HG03439 (cell line): ENCODE measurements around the gene ZBTB6.

Experiments used
- ATAC-seq: cut with Tn5 transposase; IDR thresholded peaks from one replicate; pipeline ENCODE4 v1.9.1; 2021; ENCODE audit warnings: mild to moderate bottlenecking, moderate library complexity; ENCODE audit not compliant: unreplicated experiment

ZBTB6 gene, protein sequence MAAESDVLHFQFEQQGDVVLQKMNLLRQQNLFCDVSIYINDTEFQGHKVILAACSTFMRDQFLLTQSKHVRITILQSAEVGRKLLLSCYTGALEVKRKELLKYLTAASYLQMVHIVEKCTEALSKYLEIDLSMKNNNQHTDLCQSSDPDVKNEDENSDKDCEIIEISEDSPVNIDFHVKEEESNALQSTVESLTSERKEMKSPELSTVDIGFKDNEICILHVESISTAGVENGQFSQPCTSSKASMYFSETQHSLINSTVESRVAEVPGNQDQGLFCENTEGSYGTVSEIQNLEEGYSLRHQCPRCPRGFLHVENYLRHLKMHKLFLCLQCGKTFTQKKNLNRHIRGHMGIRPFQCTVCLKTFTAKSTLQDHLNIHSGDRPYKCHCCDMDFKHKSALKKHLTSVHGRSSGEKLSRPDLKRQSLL

DNA sequence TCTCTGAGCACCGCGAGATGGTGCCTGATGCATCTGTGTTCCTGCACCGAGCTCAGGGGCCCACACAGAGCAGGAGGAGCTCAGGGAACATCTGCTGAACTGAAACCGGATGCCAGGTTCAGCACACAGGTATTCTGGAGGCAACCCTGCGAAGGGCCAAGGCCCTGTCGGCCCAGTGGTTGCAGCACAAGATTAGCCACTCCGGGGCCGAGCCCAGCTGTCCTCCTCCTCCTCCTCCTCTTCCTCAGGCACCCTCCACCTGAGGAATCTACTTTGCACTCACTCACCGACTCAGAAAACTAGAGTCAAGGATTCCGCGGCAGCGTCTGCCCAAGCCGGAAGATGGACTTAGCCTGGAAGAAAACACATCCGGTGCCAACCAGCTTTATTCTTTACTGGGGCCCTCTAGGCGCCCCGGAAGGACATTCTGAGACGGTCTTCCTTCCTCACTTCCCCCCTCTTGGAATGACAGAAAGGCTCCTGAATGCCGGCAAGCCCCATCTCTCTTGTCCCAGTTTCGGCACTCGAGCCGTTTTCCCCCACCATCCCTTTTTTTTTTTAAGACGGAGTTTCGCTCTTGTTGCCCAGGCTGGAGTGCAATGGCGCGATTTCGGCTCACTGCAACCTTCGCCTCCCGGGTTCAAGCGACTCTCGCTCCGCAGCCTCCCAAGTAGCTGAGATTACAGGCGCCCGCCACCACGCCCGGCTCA is at the start of gene ZBTB6:
ZBTB6 (minus strand) TSS at position 360 of the 710 bp plus-strand sequence. CDS start 1,251 bp downstream, outside the sequence.
- ATAC-seq: peak; percentile 95

- no peak for ATAC-seq
These were observed 48.0 kb upstream of the ZBTB6 start for GRCh38 chr9:122961139-122961538.

GRCh38 chr9:122955961-122956360 is 42.8 kb upstream of the ZBTB6 start:
- ATAC-seq: no peak

DNA sequence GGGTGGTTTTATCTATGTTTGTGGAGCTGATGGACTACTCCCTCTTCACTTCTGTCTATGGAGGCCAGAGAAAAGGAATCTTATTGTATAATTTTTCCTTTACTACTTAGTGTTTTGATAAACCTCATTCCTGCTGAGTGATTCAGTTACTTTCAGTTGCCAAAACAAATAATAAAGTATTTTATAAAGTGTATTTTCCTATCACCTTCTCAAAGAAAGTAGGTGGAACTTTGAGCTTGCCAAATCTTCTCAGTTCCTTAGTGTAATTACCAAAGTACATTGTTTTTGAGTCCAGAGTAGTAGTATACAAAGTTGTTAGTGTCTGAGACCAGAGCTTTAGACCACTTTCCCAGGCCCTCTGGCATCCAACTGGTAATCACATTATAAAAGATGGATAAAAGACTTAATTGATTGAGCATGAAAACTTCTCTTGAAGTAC is 41.1 kb upstream of the ZBTB6 start:
- no peak for ATAC-seq

DNA sequence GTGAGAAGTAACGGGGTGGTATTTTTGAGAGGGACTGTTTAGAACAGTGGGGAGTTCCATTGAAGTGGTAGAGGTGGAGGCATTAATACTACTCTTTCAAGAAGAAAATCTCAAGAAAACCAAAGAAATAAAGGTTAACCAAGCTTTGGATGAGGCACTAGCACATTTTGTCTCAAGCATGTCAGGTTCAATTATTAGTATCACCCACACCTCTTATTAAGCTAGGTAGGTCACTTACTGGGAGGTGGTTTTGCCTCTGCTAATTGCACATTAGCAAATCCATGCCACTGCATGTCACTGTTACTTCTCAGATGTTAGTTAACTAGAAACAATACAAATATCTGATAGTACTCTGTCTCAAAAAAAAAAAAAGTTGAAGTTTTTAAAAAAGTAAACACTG is 37.9 kb upstream of the ZBTB6 start:
- no peak for ATAC-seq

GRCh38 chr9:122950263-122950662 is 37.1 kb upstream of the ZBTB6 start:
- no peak for ATAC-seq

GRCh38 chr9:122949696-122950095 is 36.6 kb upstream of the ZBTB6 start:
- ATAC-seq: no peak

GRCh38 chr9:122948313-122948712 is 35.2 kb upstream of the ZBTB6 start:
- ATAC-seq: no peak

GRCh38 chr9:122946461-122947005 is 33.4 kb upstream of the ZBTB6 start:
- no peak for ATAC-seq

DNA sequence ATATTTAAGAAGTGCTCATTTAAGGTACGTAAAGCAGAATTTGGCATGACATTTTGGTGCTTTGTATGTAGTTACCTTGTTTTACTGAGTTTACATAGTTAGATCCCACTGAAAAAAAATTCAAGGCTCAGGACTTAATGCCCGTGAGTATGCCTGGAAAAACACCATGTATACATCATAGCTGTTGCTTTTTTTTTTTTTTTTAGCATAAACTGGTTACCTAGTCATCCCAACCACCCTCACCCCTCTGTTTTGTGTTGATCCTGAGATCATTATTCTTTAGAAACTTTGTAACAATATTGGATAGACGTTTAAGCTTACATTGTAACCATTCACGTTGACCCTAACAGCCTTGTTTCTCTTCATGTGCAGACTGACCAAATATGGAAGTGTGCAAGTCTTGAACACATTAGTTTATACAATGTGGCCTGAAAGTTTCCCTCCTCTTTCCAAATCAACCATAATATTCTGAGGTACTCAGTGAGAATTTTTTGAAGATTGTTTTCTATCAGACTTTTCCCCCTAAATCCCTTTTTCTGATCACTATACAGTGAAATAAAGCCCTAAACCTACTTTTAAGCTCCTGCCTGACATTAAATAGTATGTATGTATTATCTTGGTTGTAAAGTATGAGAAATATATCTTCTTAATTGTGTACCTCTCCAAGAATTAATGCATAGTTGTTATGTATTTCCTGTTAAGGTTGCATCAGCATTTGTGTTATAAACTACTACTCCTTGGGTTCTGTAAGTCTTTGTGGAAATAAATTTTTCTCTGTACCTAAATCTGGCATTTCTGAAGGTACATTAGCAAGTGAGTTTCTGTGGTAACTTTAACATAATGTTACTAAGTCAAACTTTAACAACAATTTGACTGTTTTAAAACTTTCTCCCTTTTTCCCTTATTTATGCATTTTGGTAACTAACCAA is 32.1 kb upstream of the ZBTB6 start:
- no peak for ATAC-seq

DNA sequence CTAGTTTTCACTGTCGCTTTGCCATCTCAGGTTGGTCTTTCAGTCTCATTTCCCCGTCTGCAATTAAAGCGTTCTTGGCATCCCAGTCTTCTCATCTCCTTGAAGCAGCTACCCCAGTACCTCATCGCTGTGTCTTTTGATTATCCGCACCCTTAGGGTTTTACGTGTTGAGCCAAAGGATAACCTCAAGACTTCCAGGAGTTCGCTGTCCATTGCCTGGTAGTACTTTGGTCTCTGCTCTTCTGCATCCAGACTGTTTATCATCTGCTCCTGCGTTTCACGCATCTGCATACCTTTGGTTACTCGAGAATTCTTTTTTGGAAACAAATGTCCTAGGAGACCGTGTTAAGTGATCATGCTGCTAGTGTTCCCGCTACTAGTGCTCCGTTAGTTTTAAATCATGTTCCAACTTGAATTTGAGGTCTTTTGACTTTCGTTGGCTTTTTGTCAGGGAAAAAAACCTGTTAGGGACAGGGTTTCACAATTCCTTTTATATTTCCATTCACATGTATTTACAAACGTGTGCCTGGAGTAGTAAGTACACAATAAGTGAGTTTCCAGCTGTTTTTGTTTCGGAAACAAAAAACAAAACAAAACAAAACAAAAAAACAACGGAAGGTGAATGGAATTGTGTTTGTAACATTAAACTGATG is 28.6 kb upstream of the ZBTB6 start:
- peak; percentile 4 for ATAC-seq

DNA sequence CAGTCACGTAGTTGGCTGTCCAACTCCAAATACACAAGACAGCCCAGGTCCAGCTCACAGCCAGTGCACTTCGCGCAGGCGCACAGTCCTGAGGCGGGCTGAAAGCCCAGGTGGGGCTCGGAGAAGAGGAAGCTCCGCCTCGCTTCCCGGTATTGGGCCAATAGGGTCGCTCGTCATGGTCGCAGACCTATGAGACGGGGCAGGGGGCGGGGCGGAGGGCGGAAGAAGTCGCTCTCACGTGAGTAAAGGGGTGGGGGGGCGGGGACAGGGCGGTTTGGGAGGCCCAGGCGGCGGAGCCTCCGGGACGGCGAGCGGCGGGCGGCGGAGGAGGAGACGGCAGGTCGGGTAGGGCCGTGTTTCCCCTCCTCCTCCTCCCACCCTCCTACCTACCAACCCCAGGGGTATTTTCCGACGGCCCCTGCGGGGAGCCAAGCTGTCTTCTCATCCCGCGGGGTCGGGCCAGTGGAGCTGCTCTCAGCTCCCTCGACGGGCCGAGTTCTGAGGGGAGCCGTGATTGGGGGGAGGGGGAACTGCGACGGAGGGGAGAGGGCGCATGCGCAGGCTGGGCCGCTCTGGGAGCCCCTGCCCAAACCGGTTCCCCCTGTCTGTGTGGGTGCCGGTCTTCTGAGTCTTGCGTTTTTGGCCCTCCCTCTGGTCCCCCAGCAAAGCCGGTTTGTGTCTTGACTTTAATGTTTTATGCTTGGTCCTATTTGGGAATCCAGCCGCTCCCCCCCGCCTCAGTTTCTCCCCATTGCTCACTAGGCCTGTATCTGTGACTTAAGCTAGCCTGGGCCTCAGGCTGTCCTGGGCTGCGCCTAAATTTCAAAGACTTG is 27.8 kb upstream of the ZBTB6 start, which contains the start of gene RABGAP1:
RABGAP1 (plus strand) TSS at position 272 of the 833 bp plus-strand sequence. CDS start 16,040 bp downstream, outside the sequence.
- peak; percentile 97 for ATAC-seq

GRCh38 chr9:122940454-122940748 is 27.3 kb upstream of the ZBTB6 start:
- no peak for ATAC-seq

- no peak for ATAC-seq
These were observed 26.5 kb upstream of the ZBTB6 start for GRCh38 chr9:122939601-122940000.

GRCh38 chr9:122936883-122937282 is 23.8 kb upstream of the ZBTB6 start:
- ATAC-seq: no peak

DNA sequence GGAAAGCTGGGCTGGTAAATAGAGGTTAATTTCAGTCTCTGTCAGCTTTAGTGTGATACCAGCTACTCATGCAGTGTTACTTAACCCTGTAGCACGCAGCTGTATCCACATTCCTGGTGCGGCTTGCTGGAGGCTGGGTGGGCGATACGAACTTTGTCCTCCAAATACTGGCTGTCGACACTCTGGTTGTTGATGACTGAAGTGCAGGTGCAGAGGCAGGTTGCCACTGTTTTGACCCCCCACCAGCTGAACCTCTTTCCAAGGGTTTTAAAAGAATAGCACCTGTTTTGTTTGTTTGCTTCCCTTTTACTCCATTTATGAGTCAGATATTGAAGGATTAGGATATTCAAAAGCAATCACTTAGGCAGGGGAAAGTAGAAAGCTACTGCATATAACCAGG is 23.3 kb upstream of the ZBTB6 start:
- no peak for ATAC-seq

GRCh38 chr9:122931226-122932121 is 18.4 kb upstream of the ZBTB6 start, which contains the start of gene ZBTB26:
TSS of gene ZBTB26 (minus strand) at chr9:122931512. CDS start at chr9:122919934, 11,578 bp downstream.
- peak; percentile 95 for ATAC-seq

- ATAC-seq: no peak
These were observed 17.6 kb upstream of the ZBTB6 start for GRCh38 chr9:122930541-122931225.
